GM19463 (cell line): ENCODE measurements around the gene RTL1.

Source experiments
- ATAC-seq: cut with Tn5 transposase; IDR thresholded peaks from one replicate; pipeline ENCODE4 v1.9.1; 2021; ENCODE audit warnings: mild to moderate bottlenecking, moderate library complexity; ENCODE audit not compliant: unreplicated experiment

Gene RTL1

DNA sequence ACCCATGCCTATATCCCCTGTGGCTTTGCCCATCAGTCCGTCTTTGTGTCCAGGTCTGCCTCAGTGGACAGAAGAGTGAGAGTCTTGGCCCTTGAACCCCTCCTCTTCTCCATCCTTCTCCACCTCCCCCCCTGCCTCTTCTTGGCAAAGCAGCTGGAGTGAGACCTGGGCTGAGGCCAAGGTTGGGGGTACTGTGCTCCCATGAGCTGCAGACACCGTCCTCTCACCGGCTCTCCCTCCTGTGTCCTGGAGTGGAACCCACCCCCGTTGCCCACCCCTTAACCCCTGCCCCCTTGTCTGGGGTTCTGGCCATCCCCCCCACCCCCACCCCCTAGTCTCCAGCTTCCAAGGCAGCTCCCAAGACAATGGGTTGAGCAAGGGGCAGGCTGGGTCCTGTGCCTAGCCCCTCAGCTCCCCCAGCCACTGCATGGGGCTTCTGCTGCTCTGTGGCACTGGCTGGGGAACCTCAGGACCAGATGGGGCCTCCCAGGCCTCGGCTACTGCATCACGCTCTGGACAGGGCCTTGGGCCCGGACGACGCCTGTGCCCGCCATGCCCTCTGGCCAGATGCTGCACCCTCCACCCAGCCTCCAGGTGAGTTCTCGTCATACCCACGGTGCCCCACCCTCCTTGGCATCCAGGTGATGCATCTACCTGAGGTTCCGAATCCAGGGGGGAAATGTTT, 35.7 kb downstream of the RTL1 start:
- ATAC-seq = no peak

DNA sequence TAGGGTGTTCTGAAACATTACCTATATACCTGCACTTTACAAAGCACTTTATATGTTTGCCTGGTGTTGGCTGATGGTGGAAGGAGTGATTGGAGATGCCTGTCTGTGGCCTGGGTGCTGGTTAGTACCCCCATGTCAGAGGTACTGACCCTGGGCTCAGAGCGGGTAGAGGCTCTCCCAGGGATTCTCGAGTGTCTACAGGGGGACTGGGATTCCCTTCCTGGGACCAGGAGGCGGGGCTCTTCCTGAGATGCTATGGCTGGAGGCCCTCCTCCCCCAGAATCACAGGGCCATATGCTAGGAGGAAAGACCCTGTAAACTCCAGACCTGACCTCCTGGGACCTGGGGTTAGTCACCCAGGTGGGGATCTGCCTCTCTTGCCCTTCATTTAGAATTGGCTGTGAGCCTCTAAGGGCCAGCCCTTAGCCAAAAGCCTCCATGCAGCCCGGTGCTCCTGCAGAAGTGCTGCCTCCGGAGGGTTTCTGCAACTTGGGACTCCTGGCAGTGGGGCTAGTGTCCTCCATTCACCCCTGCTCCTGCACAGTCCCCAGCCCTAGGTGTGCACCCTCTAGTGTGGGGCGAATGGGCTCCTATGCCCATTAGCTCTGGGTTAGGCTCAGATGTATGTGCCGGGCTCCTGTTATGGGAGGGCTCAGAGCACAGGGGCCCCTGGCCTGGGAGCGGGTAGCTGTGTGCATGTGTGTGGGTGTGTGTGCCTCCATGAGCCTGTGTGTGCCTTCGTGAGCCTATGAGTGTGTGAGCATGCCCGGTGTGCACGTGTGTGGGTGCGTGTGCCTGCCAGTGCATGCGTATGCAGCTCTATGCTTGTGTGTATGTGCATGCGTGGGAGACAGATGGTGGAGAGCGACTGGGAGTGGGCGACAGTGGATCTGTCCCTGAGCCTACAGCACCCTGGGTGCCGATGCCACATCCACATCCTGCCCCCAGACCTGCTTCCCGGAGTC, 36.6 kb downstream of the RTL1 start:
- ATAC-seq = no peak

DNA sequence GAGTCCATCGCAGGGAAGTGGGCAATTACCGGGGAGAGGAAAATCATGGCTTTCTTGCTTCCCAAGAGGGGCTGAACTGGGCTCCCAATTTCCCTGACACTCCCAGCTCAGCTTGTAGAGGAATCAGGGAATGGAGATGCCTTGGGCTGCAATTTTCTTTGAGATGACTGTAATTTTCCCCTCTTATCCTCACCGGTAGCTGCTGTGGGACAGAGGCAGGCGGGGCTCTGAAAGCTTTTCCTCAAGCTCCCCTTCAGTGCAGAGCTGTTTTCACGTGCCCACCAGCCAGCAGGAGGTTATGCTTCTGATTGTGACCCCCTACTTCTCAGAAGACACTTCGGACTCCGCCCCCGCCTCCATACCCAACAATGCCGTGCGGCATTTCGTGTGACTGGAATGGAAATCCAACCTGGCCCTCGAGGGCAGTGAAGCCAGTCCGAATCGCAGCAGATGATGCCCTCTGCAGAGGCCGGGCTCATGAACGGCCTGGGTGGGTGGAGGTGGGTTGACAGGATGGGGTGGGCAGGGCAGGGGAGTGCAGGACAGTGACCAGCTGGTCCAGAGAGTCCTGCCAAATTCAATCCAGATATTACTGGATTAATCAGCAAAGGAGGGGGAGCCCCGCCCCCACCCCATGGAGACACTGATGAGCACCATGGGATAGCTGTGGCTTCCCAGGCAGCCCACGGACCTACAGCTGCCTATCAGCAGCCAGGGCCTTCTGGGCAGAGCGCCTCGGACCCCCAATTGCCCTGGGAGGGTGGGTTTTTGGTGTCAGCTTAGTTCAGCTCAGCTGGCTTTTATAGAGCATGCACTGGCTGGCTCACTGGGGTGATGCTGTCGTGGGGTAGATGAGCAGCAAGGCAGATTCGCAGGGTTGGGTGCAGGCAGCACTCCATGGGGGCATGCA, 37.6 kb downstream of the RTL1 start:
- no peak for ATAC-seq

DNA sequence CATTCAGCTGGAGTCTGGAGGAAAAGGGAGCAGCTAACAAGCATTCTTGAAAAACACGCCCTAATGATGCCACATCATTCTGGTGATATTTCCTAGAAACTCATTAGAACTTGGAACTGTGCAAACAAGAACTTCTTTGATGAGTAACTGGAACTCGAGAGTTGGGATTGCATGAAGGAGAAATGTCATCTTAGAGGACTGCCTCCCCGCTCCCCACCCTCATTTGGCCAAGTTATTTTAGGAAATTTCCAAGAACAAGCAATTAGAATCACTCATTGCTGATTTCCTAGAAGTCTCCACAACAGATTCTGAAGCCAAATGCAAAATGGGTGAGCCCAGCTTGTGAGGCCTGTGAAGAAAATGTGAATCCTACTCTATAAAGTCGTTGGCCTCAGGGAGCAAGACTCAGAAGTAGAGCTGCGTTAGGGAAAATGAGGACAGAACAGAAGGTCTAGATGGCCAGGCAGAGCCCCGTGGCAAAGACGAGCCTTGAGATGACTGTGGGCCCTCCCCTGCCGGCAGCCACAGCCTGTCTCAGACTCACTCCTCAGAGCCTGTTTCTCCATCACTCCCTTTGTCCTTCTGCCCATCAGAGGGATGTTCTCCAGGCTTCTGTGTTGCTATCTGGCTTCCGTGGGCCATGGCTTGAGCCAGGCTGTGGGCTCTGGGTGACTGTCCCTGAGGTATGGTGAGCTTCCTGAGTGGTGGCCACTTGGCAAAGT, 38.4 kb downstream of the RTL1 start:
- ATAC-seq = no peak

DNA sequence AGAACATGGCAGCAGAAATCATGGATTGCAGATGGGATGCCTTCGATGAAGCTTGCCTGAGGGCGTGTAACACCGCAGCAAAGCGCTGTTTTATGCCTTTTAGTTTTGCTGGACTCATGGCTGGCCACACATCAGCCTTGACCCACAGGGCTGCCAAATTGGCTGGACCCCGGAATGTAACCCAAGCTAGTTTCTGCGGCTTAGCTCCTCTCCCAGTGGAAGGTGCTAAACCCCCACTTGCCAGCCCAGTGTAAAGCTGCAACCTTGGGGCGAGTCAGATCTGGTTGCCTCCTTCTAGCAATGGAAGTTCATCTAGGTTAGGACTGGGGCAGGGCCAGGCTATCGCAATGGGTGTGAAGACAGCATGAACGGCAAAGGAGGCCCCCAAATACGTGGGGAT, 39.3 kb downstream of the RTL1 start:
- ATAC-seq = no peak

DNA sequence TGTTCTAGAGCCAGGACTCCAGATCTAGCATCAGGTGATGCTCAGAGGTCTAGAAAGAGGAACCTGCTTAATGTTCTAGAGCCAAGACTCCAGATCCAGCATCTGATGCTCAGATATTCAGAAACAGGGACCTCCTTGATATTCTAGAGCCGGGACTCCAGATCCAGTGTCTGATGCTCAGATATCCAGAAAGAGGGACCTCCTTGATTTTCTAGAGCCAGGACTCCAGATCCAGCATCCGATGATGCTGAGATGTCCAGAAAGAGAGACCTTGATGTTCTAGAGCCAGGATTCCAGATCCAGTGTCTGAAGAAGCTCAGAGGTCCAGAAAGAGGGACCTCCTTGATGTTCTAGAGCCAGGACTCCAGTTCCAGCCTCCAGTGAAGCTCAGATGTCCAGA, 40.7 kb downstream of the RTL1 start:
- no peak for ATAC-seq

DNA sequence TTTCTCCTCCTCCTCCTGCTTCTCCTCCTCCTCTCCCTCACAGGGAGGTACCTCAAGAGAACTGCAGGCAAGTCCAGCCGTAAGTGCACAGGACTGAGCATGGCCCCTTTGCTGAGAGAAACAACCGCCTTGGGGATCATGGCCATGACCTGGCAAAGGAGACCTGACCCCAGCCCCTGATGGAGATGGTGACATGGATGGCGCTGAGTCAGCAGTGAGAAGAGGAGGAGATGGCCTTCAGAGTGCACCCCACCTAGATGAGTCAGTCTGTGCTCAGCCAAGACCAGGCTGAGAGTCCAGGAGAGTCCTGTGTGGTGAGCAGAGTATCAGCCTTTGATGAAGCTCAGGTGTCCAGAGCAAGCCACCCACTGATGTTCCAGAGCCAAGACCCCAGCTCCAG, 41.2 kb downstream of the RTL1 start:
- ATAC-seq = no peak

DNA sequence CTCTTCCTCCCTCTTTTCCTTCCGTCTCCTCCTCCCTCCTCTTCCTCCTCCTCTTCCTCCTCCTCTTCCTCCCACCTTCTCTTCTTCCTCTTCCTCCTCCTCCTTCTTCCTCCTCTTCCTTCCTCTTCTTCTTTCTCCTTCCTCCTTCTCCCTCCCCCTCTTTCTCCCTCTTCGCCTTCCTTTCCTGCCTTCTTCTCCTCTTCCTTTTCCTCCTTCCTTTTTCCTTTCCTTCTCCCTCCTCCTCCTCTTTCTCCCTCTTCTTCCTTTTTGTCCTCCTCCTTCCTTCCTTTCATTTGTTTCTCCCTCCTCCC, 41.6 kb downstream of the RTL1 start:
- no peak for ATAC-seq

DNA sequence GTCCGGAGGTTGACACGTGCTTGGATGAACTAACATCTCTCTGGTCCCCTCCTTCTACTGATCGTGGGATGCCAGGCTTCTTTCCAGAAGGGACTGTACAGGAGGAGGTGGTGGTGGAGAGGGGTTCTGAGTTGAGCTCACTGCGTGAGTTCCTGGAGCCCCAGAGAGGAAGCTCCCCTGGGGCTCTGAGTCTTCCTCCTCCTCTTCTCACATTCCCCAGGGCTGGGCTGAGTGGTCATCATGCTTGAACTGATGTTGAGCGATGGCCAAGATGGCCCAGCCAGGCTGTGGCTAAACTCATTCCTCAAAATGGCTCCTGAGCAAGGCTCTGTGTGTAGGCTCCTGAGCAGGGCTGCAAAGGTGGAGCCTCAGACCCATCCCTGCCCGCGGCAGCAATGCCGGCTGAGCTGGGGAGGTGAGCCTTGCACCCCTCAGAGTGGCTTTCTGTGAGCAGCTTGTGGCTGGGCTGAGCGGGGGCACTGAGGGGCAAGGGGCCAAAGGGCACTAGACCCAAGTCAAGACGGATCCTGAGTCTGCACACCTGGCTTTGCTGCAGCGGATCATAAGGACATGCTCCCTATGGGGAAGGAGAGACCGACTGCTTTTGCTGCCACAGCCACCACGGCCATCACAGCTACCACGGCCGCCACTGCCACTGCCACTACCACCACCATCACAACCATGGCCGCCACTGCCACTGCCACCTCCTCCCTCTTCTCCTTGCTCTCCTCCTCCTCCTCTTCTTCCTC, 42.2 kb downstream of the RTL1 start:
- ATAC-seq = no peak

DNA sequence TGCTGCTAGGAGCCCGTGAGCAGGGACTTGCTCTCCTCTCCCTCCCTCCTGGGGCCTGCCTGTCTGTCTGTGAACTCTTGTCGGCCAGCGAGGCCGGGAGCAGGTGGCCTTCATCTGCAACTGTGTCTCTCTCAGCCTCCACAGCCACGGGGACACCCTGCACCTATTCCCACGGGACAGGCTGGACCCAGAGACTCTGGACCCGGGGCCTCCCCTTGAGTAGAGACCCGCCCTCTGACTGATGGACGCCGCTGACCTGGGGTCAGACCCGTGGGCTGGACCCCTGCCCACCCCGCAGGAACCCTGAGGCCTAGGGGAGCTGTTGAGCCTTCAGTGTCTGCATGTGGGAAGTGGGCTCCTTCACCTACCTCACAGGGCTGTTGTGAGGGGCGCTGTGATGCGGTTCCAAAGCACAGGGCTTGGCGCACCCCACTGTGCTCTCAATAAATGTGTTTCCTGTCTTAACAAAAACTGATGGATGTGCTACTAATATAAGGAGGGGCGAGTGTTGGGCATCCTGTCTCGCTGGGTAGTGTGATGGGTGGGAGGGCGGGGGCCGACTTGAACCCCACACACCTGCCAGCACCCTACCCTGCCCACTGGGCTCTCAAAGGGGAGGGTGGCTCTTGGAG, 42.9 kb downstream of the RTL1 start:
- ATAC-seq = no peak

DNA sequence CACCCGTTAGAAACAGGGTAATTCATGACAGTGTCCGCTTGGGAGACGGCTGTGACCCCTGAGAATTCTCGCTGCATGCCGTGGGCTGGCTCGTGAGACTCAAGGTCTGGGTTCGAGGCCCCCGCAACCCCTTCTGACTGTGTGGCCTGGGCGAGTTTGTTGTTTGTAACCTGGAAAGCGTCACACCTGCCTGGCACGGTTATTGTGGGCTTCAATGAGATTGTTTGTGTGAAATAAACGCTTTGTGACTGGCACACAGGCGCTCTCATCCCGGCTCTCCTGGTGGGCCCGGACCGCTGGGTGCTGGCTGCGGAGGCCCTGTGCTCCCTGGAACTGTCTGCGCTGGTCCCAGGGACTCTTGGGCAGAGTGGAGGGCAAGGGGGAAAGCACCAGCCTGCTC, 43.7 kb downstream of the RTL1 start:
- ATAC-seq = no peak

DNA sequence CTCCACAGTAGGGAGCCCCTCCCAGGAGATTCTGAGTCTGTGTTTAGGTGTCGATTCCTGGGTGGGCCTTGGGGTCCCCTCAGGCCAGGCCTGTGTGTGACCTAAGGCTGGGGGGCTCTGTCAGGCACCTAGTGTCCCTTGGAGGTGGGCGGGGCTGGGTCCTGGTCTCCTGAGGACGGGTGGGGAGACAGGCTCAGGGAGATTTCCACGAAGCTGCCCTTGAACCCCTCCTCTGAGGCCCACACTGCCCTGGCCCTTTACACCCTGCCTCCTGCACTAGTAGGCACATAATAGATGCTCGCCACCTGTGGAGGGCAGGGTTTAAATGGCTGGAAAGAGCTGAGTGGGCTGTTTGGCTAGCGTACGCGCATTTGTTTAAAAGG, 44.7 kb downstream of the RTL1 start:
- ATAC-seq = no peak

DNA sequence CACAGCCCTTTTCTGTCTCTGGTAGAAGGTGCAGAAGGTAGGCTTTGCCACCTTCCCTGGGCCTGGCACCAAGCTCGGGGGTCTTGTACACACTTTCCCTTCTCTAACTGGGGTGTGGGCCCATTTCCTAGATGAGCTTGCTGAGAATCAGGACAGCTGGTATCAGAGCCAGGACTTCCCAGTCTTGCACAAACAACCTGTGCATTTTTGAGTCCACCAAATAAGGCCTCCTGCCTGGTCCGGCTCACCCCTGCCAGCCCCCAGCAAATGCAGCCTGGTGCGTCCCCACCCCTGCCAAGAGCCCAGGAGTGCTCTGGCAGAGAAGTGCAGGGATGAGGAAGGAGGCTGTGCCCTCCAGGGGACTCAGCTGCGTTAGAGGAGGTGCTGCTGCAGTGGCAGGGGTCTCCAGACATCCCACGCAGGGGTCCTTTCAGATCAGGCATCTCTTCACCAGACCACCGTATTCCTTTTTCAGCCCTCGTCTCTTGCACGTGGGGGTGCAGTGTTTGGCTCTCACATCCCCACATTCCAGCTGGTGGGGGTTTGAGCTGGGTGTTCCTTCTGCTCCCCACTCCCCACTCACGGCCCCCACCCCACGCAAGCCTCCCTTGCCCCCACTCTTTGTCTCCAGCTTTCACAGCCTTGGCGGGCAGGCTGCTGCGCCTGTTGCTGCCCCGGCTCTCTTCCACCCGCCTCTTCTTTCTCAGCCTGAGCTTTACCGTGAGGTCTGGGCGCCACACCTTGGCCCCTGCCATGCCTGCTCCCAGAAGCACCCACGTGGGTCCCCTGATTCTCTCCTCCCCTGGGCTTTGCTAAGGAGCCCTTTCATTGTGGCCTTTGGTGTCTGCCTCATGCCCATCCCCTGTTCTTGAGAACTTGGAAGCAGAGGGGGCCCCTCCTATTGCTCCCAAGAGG, 45.3 kb downstream of the RTL1 start:
- ATAC-seq = no peak

DNA sequence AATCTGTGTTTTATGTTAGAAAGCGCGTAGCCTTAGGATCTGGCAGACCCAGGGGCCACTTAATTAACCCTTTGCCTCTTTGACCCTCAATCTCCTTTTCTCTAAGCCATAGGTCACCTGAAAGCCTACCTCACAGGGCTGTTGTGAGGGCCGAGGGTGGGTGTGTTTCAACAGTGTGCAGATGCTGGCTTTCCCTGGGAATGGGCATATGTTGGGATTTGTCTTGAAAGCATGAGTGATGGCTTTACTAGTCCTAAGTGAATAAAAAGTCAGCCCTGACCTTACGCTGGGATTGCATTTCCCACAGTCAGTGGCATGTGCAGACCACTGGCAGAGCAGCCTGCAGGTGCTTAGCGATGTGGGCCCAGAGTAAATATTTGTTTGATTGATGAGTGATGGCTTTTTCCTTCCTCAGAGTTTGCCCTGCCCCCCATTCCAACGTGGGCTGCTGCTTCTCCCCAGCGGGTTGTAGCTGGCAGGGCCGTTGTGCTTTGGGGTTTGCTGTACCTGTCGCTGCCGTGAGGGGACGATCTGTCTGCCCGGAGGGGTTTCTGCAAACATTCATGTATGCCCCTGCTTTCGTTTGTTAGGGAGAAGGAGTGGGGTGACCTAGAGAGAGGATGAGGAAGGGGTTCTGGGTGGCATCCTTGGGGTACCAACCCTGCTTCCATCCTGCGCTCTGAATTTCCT, 46.1 kb downstream of the RTL1 start:
- no peak for ATAC-seq

DNA sequence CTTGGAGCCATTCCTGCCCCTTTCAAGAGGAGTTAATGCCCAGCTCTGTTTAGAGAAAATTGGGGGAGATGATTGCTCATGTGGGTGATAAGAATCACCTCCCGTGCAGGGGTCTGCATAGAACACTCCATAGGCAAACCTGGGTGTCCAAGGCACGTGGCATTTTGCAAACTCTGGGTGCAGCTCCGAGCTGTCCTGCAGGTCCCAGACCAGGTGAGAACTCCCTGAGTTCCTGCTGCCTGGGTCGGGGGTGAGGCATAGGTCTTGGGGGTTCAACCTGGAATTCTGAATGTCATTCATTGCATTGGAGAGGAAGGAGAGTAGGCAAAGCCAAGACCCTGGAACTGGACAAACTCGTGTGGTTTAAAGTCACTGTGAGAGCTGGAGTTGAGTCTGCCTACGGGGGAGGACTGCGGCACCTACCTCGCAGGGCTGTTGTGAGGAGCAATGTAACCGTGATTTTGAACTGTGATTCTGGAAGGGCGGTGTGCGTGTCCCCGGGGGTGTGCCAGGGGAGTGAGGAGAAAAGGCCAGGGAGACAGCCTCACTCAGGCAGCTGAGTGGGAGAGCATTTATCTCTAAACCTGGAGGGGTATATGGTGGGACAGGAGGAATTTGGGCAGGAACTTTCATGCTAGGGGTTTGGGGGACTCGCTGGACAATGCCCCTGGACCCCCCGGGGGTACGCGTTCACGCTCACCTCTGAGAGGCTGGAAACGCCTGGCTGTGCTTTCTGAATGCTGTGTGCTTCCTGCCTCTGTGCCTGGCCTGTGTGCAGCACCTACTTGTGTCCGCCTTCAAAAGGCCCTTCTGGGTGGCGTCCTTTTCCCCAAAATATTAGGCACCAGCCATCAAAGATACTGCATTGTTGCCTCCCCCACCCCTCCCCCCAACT, 47.2 kb downstream of the RTL1 start:
- no peak for ATAC-seq

DNA sequence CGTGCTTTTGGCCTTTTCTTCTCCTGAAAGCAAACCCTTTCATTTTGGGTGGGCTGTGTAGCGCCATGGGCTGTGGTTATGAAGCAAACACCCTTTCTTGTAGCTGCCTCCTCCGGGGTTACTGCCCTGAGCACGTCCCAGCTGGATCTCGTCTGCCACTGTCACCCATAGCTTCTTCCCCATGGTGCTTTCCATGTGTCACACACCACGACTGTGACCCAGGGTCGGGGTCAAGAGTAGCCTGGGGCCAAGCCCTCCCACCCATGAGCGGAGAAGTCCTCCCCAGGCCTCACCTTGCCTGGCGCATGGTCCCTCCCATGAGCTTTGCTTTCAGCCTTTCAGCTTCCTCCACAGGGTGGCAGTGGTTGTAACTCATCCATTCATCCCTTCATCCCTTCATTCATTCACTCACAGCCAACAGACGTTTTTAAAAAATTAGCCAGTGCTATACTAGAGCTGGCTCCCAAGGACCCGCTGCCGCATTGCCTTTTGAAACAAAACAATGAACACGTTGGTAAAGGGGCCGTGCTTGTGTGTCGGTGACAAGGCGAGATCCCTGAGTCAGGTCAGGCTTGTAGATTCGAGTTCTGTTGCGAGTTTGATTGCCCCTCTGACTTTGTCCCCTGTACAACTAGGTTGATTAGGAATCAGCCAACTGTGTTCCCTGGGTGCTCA, 48.1 kb downstream of the RTL1 start:
- ATAC-seq = no peak
